T-helper 1 cell (primary cell): ENCODE data around the gene ALG14.
"Not testable (repeated sequence)": the region's sequence is repeated elsewhere in the genome, so short reads cannot be mapped to it uniquely, and the experiment has no call there.

Experiments used
- DNase-seq, 5 donors: peaks; one replicate each; pipeline ENCODE4 v3.0.0-alpha.2; 2012 to 2020

The ALG14 gene

DNA sequence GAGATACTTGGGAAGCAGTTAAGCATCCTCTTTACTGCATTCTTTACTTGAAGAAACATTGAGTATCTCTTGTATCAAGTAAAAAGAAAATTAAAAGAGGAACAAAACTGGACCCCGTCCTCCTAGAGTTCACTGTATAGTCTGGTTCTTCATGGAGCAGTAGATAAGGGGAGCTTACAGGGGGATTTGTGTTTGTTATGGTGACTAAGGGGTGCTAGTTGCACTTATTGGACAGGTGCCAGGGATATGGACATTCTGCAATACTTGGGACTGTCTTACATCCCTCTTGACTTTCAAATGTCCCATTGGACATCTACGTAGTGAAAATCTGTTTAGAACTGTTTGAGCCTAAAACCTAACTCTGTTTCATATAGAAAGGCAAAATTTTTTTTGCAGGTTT lies 67.2 kb downstream of the ALG14 start:
- no peak for DNase-seq

DNA sequence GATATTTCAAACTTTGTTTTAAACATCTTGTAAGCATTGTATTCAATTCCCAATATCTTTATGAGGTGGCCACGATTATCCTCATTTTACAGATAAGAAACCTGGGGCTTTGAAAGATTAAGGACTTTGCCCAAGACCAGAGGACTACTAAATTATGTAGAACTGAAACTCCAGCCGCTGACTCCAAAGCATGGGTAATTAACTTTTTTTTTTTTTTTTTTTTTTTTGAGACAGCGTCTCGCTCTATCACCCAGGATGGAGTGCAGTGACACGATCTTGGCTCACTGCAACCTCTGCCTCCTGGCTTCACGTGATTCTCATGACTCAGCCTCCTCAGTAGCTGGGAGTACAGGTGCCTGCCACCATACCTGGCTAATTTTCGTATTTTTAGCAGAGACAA lies 68.7 kb downstream of the ALG14 start:
- no peak for DNase-seq

DNA sequence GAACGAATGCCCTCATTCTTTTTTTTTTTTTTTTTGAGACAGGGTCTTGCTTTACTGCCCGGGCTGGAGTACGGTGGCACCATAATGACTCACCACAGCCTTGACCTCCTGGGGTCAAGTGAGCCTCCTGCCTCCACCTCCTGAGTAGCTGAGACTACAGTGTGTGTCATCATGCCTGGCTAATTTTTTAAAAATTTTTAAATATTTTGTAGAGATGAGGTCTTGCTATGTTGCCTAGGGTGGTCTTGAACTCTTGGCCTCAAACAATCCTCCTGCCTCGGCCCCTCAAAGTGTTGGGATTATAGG lies 69.4 kb downstream of the ALG14 start:
- no peak for DNase-seq

DNA sequence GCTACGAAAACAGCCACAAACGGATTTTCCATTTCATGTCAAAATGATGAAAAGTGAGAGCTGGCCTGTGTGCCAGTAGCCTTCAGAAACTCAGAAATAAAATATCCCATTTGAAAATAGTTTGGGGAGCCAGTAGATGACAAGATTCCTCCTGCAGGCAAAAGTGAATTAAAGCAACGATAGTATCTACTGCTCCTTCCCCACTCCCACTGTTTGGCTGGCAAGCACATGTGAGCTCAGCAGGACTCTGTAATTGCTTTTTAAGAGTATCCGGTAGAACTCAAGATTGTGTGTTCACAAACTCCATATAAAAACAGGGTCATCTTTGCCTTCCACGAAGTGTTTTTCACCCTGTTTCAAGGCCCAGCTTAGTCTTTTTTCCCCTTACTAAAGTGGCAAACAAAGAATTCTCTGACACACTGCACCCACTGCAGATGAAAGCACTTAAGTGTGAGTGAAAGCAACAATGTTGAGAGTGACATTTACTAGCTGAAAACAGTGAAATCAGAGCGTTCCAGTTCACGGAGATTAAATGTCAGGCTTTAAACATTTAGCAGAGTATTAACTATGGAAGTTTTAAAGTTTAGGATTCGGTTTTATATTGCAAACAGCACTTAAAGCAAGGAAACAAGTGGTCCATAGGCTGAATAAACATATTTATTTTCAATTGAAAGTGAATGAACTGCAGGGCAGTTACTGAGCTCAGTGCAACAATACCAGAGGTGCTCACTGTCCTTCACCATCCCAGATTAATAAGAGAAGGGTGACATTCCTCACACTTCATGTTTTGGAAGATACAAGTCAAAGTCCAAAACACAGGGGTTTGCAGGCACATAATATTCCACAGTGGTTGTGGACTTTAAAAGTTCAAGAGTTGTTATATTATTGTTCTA lies 70.0 kb downstream of the ALG14 start:
- no peak for DNase-seq

DNA sequence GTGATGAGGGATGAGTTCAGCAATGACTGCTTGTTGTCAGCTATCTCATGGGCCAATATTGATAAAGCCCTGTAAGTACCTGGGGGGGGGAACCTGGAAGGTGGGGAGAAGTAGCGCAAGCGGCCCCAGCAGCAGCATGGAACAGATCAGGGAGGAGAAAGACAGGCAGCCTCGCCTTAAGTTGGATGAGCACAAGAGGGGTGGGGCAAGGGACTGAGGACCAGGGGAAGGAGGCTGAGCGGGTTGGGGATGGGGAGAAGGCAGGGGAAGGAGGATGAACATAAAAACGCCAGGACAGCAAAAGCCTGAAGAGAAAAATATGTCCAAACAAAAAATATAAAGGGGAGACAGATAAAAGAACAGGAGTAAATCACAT lies 70.6 kb downstream of the ALG14 start:
- no peak for DNase-seq

DNA sequence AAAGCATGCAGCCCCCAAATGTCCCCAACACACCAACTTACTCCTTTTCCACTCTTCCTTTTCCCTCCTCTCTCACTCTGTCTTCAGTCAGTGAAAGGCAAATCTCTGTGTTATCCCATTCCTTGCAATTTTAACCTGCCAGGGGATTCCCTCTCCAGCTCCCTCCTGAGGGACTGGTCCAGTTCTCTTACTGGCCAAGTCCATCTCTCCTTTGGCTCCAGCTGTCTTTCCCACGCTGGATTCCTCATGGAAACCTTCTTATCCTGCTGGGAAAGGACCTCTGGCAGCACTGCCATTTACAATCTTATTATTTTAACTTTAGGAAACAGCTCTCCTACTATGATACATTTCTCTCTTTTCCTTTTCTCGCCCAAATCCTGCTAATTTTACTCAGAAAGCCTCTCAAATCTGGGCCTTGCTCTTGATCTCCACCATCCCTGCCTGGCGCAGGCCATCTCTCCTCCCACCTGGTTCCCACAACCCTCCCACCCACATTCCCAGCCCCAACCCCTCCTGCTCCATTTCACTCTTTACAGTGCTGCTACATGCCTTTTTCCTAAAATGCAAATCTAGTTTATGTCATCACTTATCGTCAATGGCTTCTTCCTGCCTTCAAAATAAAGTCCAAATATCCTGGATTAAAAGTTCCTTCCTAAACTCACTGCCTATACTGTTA lies 73.2 kb downstream of the ALG14 start:
- DNase-seq: no peak

DNA sequence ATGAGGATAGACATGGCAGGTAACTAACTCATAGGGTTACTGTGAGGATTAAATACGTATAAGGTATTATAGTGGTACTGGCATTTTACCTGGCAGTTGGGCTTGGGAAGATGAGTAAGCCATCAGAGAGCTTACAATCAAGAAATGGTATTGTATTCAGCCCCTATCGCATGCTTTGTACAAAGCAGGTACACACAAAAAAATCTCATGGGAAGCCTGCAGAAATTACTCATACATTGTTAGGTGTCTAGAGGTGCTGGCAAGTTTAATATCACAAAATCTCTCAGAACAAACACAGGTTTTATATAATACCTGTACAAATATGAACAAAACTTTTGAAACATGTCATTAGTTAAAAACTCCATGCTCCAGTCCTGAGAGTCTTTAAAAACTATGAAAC lies 74.0 kb downstream of the ALG14 start:
- no peak for DNase-seq

DNA sequence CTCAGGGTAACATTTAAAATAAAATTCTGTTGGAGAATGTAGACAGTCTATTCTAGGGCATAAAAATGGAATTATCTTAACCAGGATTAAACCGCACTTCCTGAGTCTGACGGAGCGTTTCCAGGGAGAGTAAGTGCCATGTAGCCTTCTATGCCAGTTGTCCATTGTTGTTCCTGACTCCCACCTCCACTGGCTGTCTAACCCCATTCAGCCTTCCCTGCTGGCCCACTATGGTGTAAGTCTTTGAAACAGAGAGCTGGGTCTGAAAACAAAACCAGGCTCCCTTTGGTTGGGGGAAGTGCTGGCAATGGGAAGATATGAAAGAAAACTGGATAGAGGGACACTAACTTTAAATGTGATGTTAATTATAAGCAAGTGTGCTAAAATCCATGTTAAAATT lies 74.6 kb downstream of the ALG14 start:
- DNase-seq: no peak

DNA sequence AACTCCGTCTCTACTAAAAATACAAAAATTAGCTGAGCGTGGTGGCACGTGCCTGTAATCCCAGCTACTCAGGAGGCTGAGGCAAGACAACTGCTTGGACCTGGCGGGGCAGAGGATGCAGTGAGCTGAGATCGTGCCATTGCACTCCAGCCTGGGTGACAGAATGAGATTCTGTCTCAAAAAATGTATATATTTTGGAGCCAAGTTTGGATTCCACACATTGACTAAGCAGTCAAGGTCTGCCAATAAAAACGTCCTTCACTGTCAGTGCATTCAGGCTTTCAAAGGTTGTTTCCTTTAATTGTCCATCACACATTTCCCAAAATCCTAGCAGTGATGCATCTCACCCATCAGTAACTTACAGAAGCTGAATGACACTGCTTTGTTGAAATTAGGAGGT lies 77.2 kb downstream of the ALG14 start:
- not testable (repeated sequence) for DNase-seq

DNA sequence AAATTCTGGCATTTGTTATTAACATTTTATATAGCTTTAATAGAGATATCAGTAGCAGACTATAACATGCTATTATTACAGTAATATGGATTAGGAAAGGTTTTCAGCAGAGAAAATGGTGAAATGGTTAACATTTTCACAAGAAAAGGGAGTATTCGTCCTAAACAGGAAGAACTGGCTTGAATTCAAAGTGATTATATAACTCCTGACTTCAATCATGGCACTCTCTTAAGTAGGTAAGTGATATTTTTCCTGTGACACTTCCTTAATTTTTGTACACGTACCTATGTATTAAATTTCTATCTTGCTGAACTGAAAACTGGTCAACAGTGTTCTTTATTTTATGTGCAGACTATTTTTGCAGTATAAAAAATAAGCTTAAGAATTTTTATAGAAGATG lies 77.9 kb downstream of the ALG14 start:
- no peak for DNase-seq

DNA sequence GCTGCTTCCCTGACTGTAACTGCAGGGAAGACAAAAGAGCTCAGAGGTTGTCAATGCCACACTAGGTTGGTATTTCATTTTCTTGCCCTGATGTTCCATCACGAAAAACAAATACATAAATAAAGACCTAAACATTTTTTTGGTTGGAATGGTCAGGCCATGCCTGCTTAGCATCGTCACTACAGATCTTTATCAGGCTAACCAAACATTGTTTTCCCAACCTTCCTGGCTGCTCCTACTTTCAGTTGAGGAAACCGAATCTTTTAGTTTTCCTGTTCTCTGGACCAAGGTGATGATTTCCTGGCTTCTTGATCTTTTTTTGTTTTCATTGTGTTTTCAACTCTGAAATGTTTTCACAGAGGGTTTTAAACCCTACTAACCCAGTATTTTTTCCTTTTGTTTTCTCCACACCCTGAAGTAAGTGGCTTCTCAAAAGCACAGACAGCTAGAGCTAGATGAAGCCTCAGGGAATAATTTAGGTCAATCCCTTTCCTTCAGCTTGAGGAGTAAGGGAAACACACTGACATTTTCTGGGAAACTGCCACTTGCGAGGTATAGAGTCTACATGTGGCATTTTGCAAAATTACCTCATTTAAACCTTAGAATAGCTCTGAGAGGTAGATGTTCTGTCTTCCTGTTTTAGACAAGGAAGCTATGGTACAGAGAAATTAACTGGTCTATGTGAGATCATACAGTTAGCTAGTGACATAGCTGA lies 78.7 kb downstream of the ALG14 start:
- DNase-seq: no peak

DNA sequence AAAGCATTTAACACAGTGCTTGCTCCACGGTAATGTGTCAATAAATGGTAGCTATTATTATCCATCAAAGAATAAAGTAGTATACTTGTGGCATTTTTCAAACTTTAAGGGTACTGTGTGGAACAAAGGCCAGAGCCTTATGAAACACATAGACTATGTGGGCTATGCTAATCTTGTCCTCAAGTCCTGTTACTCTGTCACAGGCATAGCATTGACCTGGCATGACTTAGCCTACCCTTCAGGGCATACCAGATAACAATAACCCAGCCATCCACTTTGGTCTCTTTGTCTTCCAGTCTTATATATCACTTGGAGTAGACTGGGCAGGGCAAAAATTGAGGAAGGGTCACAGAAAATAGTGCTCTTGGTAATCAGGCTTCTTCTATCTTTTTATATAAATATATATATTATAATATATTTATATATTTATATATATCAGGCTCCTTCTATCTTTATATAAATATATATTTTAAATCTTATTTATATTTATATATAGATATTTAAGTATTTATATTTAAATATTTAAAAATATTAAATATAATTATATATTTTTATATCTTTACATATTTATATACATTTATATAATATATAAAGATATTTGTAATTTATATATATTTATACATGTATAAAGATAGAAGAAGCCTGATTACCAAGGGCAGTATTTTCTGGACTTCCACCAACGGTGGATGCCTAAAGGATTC lies 79.7 kb downstream of the ALG14 start:
- no peak for DNase-seq

DNA sequence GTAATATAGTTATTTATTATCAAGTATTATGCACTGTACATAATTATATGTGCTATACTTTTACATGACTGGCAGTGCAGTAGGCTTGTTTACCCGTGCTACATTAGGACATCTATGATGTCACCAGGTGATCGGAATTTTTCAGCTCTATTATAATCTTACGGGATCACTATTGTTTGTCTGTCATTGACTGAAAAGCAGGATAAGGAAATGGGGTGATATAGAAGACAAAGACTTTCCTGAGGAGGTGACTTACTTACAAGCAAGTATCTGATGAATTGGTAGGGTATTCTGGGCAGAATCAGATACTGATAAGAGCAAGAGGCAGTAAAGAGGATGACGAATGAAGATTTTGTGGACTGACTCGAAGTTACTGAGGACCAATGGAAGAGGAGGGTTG lies 80.6 kb downstream of the ALG14 start:
- DNase-seq: no peak

DNA sequence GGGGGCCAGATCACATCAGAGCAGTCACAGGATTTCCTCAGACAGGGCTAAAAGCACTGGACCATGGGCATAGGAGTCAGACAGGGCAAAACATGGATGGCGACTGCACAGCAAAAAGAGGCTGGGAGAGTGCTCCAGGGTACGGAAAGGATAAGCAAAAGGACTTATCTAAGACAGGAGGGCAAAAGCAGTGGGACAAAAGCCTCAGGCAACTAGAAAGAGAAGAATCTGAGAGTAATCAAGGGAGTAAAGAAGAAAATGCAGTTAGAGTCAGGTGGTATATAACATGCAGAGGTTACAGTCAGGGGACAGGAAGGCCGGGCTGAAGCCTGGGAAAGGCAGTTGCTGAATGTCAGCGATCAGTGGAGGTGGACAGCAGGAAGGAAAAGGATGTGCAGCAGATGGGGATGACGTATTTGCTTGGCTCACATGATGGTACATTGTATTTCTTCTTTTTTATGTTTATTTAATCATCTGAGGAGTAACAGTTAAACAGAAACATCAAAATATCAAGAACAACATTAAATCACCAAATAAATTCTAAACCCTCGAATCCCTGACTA lies 82.8 kb downstream of the ALG14 start:
- DNase-seq: no peak

DNA sequence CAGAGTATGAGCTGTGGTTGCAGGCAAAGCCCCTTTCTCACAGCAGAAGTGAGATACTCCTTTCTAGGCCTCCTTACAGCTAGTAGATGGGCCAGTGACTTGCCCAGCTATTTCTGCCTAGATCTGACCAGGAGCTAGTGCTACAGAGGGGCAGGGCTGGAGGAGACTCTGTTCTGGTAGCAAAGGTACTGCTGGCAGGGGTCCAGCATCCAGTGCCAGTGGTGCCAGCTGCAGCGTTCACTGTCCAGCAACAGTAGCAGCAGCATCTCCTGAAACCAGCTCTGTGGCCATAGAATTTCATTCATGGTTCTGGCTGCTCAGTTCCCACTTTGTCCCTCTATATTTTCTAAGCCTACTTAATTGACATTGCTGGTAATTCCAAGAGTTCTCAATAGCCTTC lies 83.4 kb downstream of the ALG14 start:
- no peak for DNase-seq

DNA sequence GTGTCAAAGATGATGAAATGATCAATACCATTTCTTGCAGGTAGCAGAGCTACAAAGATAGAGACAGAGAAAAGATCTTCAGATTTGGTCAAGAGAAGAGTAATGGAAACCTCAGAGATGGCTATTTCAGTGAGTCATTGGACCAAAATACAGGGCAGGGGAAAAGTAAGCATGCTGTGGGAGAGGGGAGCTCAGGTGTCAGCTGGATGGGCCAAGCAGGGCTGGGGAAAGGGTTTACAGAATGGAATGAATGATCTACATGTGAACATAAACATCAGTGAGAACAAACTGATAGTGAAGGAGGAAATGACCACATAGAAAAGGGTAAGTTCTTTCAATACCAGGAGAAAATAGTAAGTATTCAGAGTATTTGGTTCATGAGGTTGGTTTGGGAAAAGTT lies 84.4 kb downstream of the ALG14 start:
- DNase-seq: no peak

DNA sequence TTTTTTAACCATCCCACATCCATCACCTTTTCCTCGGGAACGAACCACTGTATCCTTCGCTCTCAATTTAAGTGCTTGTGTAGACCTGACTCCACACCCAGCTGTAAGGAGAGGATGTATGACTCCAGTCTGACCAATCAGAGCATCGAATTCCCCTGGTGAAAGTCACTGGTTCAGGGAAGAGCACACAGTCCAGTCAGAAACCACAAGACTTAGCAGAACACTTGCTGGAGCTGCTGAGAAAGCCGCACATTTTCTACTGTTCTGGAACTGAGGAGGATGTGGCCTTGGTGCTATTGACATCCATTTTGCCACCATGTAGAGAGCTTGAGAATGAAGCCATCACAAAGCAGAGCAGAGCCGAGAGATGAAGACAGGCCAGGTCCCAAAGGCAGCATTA lies 86.0 kb downstream of the ALG14 start:
- DNase-seq: no peak

DNA sequence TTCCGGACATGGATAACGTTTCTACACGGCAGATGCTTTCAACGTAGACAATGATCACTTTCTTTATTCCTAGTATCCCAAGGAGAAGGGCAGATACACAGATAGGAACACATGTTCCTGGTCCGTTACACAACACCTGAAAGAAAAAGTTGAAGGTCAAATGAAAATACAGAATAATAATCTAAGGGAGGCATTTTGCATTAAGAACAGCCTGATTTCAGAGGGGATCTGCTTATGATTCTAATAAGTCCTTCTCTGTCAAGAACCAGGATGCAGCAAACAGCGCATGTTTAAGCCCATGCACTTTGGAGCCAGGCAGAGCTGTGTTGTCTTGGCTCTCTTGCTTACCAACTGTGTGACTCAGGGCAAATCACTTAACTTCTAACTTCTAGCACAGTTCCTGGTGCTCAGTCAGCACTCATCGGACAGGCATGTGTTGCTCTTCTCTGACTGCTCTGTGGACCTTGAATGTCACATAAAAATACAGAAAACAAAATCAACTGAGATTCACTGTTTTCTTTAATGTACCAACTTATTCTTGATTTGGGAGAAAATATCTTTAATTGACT lies 89.5 kb downstream of the ALG14 start:
- DNase-seq: no peak

DNA sequence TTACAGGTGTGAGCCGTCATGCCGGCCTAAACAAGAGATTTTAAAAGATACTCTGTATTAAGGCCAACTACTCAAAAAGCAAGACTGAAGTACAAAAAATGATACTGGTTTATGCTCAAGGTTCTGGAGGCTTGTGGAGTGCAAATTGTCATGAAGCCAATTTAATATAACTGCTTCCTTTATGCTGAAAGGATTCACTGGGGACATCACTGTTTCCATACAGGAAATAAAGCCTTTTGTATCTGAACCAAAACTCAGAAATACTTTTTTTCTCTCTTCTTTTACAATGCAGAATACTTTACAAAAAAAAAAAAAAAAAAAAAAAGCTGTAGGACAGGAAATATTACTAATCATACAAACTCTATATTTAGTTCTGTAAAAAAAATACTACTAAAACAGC lies 90.4 kb downstream of the ALG14 start:
- no peak for DNase-seq

DNA sequence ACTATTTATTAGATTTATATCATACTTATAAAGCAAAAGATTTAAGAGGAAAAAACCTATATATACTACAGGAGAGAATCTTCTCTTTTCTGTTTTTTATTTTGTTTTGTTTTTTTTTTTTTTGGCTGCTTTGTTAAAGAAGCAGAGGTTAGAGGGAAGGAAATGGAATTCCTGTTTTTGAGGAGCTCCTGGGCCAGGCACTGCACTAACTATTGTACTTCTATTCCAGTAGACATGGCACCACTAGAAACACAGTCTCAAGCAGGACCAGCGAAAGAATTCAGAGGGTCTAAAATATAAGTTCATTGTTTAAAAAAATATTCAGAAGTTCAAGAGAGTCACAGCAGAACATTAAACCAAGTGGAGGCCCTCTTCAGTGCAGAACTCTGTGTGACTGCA lies 91.2 kb downstream of the ALG14 start:
- no peak for DNase-seq

DNA sequence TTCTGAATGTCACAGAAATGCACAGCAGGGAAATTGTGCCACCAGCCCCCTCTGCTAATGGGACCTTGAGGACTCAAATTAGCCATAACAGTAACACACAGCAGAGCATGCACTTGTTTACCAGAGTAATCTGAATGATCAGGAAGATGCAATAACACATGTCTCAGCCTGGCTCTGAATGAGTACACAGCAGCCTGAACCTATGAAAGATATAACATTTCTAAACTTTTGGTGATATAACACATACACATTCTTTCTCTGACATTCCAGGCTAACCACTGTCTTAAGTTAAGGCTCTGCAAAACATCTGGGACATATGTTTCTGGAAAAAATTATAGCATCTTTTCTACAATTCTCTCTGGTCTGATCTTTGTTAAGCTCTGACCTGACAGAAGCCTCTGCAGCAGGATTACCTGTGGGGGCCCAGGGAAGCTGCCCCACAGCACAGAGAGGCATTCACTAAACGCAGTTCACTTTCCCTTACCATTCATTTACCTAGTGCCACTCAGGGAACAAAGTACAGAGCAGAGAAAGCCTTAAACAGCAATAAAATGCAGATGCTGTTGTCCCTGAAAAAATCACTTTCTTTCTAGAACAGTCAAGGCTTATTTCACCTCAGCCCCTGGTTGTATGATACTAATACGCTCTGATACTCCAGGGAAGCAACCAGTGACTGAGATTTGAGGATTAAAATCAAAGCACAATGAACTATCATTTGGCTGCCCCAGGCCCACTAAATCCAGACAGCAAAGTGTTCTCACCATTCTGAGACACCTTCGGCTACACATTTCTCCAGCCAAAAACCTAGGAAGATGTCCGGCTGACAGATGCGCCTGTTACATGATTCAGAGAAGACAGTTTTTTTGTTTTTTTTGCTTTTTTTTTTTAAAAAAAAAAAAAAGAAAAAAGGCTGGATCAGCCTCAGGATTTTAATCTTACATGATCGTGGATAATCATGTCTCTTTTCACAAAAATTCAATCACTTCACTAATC lies 91.9 kb downstream of the ALG14 start:
- DNase-seq: no peak
